NCI-H128 (cell line): ENCODE data around the gene CPNE9.
"Not testable (repeated sequence)": the region's sequence is repeated elsewhere in the genome, so short reads cannot be mapped to it uniquely, and the experiment has no call there.

ENCODE experiments used
- DNase-seq: peaks from one replicate; lab custom pipeline; 2025; ENCODE audit not compliant: unreplicated experiment; lab: John Stamatoyannopoulos, UW

CPNE9 gene

DNA sequence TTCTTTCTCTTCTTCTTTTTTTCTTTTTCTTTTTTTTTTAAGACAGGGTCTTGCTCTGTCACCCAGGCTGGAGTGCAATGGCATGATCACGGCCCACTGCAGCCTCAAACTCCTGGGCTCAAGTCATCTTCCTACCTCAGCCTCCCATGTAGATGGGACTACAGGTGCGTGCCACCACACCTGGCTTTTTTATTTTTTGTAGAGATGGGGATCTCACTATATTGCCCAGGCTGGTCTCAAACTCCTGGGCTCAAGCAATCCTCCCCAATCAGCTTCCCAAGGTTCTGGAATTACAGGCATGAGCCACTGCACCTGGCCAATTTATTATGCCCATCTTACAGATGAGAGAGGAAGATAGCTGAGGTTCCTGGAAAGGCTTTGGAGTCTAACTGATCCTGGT is 67.4 kb downstream of the CPNE9 start:
- not testable (repeated sequence) for DNase-seq

DNA sequence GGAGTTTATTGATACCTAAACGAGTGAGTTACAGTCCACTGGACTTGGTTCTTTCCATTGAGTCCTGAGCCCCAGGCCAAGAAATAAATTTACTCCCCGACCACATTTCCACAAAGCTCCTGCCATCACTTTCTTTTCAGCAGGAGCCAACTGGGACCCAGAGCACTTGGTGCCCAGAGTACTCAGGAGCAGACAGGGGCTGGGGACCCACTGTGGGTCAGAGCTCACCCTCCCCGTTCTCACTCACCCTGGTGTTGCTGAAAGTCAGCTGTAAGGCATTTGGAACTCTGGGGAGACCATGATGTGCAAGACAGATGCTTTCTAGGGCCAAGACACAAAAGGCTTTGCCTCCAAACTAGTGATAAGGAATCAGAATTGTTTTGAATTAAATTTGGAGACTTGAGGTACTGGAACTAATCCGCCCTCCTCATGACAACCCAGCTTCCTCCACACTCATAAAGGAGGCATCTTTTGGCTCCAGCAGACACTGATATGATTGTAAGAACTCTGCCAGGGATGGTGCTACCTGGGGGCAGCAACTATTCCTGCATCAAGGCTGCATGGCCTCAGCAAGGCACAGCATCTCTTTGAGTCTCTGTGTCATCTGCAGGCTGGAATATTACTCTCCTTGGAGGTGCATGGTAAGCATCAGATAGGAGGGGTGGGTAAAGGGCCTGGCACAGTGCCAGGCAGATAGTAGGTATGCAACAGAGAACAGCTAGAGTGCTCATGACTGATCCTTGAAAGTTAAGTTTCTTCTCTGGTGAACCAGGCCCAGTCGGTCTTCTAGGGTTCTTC is 73.5 kb downstream of the CPNE9 start:
- DNase-seq: no peak

- no peak for DNase-seq
Observed at GRCh38 chr3:9777694-9778021, 74.0 kb downstream of the CPNE9 start.

- no peak for DNase-seq
Observed at GRCh38 chr3:9778143-9779074, 74.8 kb downstream of the CPNE9 start.

GRCh38 chr3:9779075-9779593 is 75.5 kb downstream of the CPNE9 start:
- no peak for DNase-seq
